AG09309 (cell line): ENCODE measurements around the gene PLSCR3.
A peak's percentile ranks its signal among the peaks of the same experiment; 100 is the strongest.

Source experiments
- DNase-seq: peaks from one replicate; pipeline ENCODE4 v3.0.0-alpha.2; 2010; ENCODE audit warnings: low read depth
- H3K4me3 ChIP-seq: 2 replicates; pipeline ENCODE4 v1.5.1; 2011; ENCODE audit warnings: mild to moderate bottlenecking, low read depth, low read length, moderate library complexity; ENCODE audit not compliant: control insufficient read depth
- CTCF ChIP-seq: IDR thresholded peaks from 2 replicates; pipeline ENCODE4 v1.5.1; 2011; ENCODE audit warnings: mild to moderate bottlenecking, low read depth, low read length, inconsistent platforms; ENCODE audit not compliant: insufficient read depth, control insufficient read depth; ENCODE audit errors: missing control alignments

Gene PLSCR3

GRCh38 chr17:7407485-7408251 lies 13.3 kb upstream of the PLSCR3 start, which contains the start of gene NLGN2:
Gene NLGN2 (plus strand): TSS chr17:7407845. CDS start chr17:7408256, 411 bp downstream.
- H3K4me3 ChIP-seq = no peak within 1 kb of the TSS; the same call in 1 of the 2 replicates
- no peak for TF ChIP-seq CTCF
- no peak for DNase-seq

GRCh38 chr17:7407082-7407481 lies 12.8 kb upstream of the PLSCR3 start:
- no peak overlapping the region for H3K4me3 ChIP-seq
- no peak for DNase-seq
- no peak for TF ChIP-seq CTCF

GRCh38 chr17:7406235-7406825 lies 12.0 kb upstream of the PLSCR3 start:
- peak overlapping the region; percentile 91 for H3K4me3 ChIP-seq
- DNase-seq = no peak
- TF ChIP-seq CTCF = no peak

GRCh38 chr17:7405350-7406234 lies 11.3 kb upstream of the PLSCR3 start:
- TF ChIP-seq CTCF = peak; percentile 4
- no peak for DNase-seq

GRCh38 chr17:7404737-7405349 lies 10.5 kb upstream of the PLSCR3 start:
- DNase-seq = no peak
- H3K4me3 ChIP-seq = peak overlapping the region; percentile 91
- no peak for TF ChIP-seq CTCF

More at GRCh38 chr17:7405350-7406234, 11.3 kb upstream of the PLSCR3 start:
- peak overlapping the region; percentile 91 for H3K4me3 ChIP-seq
